Measurements from ENCODE around the gene C2CD4A.

- TF ChIP-seq SUZ12 (IDR thresholded peaks at IDR 0.05; ENCODE audit: extremely low read depth, insufficient read depth, insufficient read length): no peak
- no peak for TF ChIP-seq YY1 (IDR thresholded peaks at IDR 0.05; ENCODE audit: insufficient read depth, insufficient read length)
These were observed 5.9 kb upstream of the C2CD4A start for GRCh38 chr15:62060896-62061280.

All from NT2/D1 (cell line).